ENCODE measurements around the gene RMRP. TPM values are rescaled to one million over a fixed set of nuclear protein-coding genes. Genes with fewer than 3 reads are reported as not detected.
A peak's percentile ranks its signal among the peaks of the same experiment; 100 is the strongest.

Gene RMRP
- total RNA-seq, 2 donors from 2014 or later: 17,358 to 20,060 TPM

DNA sequence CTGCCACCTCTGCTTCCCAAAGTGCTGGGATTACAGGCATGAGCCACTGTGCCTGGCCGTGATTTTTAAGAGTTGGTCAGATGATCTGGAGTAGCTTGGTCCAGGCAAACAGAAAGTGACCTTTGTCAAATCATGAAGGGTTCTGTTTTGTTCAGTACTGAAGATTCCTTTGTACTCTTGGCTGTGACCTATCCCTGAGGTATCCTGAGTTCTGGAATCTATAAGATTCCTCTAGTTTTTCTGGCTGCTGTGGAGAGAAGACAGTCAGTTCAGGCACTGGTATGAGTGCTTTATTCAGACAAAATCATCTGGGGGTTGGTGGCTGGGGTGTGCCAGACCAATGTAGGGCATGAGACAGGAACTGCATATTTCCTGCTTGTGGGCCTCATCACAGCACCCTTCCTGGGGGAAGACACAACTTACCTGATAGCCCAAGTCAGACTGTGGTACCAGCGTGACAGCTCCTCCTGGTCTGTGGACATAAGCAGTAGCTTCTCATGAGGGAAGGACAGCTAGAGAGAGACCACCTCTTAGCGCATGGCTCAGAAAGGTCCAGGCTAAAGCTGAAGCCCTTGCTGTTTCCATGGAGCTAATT lies 4.0 kb upstream of the RMRP start:
- DNase-seq: no peak
- TF ChIP-seq, protein P1, sequence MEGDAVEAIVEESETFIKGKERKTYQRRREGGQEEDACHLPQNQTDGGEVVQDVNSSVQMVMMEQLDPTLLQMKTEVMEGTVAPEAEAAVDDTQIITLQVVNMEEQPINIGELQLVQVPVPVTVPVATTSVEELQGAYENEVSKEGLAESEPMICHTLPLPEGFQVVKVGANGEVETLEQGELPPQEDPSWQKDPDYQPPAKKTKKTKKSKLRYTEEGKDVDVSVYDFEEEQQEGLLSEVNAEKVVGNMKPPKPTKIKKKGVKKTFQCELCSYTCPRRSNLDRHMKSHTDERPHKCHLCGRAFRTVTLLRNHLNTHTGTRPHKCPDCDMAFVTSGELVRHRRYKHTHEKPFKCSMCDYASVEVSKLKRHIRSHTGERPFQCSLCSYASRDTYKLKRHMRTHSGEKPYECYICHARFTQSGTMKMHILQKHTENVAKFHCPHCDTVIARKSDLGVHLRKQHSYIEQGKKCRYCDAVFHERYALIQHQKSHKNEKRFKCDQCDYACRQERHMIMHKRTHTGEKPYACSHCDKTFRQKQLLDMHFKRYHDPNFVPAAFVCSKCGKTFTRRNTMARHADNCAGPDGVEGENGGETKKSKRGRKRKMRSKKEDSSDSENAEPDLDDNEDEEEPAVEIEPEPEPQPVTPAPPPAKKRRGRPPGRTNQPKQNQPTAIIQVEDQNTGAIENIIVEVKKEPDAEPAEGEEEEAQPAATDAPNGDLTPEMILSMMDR (conservative IDR thresholded peaks at IDR 0.05): no peak
- H3K4me3 Mint-ChIP-seq: no peak overlapping the region
- 89 to 93% methylated on average over 3 of the region's 3 CpGs for WGBS, 2 experiments (ENCODE audit: insufficient coverage in 1 of 2, insufficient read length in 1 of 2)
- Histone ChIP-seq H3K9ac (ENCODE audit: extremely low read depth, low read length, poor library complexity, severe bottlenecking) (no peak overlapping the region), H3K36me3 (ENCODE audit: control insufficient read depth, insufficient read depth, low read length) (peaks cover 26% of the 10 kb centered on the region), H3K27me3 (ENCODE audit: control insufficient read depth, insufficient read depth, low read length, poor library complexity, severe bottlenecking) (no peaks in the 10 kb centered on the region), H3K4me1 (ENCODE audit: control insufficient read depth, insufficient read depth, low read length) (peaks cover 5% of the 10 kb centered on the region), H3K27ac (ENCODE audit: low read depth, low read length) (no peak overlapping the region), H3K9me3 (ENCODE audit: control insufficient read depth, low read length) (no peaks in the 10 kb centered on the region), H3K4me3 (ENCODE audit: low read length) (no peak overlapping the region)
- H3K36me3 Mint-ChIP-seq (ENCODE audit: low read depth): peaks cover 27% of the 10 kb centered on the region
- H3K27ac Mint-ChIP-seq: peak overlapping the region; percentile 58
- peaks cover 18% of the 10 kb centered on the region for H3K4me1 Mint-ChIP-seq
- H3K9me3 Mint-ChIP-seq: no peaks in the 10 kb centered on the region
- peaks cover 6% of the 10 kb centered on the region for H3K27me3 Mint-ChIP-seq (ENCODE audit: insufficient read depth)

DNA sequence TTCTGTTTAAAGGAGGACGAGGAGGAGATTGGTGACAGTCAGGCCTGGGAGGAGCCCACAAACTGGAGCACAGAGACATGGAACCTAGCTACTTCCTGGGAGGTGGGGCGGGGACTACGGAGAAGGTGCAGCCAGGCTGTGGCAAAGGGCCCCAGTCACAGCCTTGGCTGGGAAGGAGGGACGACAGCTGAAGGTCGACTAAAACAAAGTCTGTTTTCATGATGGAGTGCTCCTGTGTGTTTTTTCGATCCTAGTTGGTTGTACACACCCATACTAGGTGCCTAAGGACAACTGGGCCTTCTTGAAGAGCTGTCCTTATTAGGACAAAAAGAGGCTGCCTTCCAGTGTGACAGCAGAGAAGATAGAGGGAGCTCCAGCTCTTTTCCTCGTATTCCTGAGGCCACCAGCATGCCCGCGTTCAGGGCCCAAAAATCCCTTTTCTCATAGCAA lies 3.2 kb upstream of the RMRP start:
- Mint-ChIP-seq H3K4me1 (peaks cover 18% of the 10 kb centered on the region), H3K4me3 (no peak overlapping the region), H3K9me3 (no peaks in the 10 kb centered on the region), H3K27me3 (ENCODE audit: insufficient read depth) (peaks cover 9% of the 10 kb centered on the region), H3K27ac (peak overlapping the region; percentile 75), H3K36me3 (ENCODE audit: low read depth) (peaks cover 27% of the 10 kb centered on the region)
- TF ChIP-seq, protein P1 (conservative IDR thresholded peaks at IDR 0.05): peak; percentile 68
- no peak overlapping the region for H3K27ac ChIP-seq (ENCODE audit: low read depth, low read length)
- no peak for DNase-seq
- H3K9me3 ChIP-seq (ENCODE audit: control insufficient read depth, low read length): no peaks in the 10 kb centered on the region
- WGBS, 2 experiments (ENCODE audit: insufficient coverage in 1 of 2, insufficient read length in 1 of 2): 72 to 74% methylated on average over 8 to 9 of the region's 9 CpGs
- peaks cover 5% of the 10 kb centered on the region for H3K4me1 ChIP-seq (ENCODE audit: control insufficient read depth, insufficient read depth, low read length)
- no peaks in the 10 kb centered on the region for H3K27me3 ChIP-seq (ENCODE audit: control insufficient read depth, insufficient read depth, low read length, poor library complexity, severe bottlenecking)
- H3K4me3 ChIP-seq (ENCODE audit: low read length): no peak overlapping the region
- H3K36me3 ChIP-seq (ENCODE audit: control insufficient read depth, insufficient read depth, low read length): peaks cover 26% of the 10 kb centered on the region
- no peak overlapping the region for H3K9ac ChIP-seq (ENCODE audit: extremely low read depth, low read length, poor library complexity, severe bottlenecking)

DNA sequence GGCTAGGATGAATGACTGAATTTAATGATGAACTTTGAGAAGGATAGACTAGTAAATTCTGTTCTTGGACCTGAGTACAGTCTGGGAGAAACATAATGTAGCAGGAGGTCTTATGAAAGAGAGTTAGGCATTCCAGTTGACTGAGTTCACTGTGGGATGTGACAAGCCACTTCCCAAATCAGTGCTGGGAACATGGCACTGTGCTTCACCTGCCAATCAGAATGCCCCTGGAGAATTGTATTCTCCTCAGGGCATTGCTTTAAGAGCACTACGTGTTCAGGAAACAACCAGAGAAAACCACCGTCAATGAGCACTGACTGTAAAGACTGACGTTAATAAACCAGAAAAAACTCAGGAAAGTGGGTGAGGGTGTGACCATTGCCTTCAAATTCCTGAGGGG lies 1.5 kb upstream of the RMRP start:
- H3K4me1 Mint-ChIP-seq: peaks cover 17% of the 10 kb centered on the region
- peaks cover 12% of the 10 kb centered on the region for H3K27me3 Mint-ChIP-seq (ENCODE audit: insufficient read depth)
- Histone ChIP-seq H3K4me1 (ENCODE audit: control insufficient read depth, insufficient read depth, low read length) (peaks cover 4% of the 10 kb centered on the region), H3K4me3 (ENCODE audit: low read length) (peak overlapping the region; percentile 83), H3K27me3 (ENCODE audit: control insufficient read depth, insufficient read depth, low read length, poor library complexity, severe bottlenecking) (no peaks in the 10 kb centered on the region), H3K36me3 (ENCODE audit: control insufficient read depth, insufficient read depth, low read length) (peaks cover 26% of the 10 kb centered on the region), H3K9ac (ENCODE audit: extremely low read depth, low read length, poor library complexity, severe bottlenecking) (peak overlapping the region; percentile 95), H3K27ac (ENCODE audit: low read depth, low read length) (no peak overlapping the region), H3K9me3 (ENCODE audit: control insufficient read depth, low read length) (no peaks in the 10 kb centered on the region)
- peak overlapping the region; percentile 76 for H3K4me3 Mint-ChIP-seq
- H3K9me3 Mint-ChIP-seq: no peaks in the 10 kb centered on the region
- H3K36me3 Mint-ChIP-seq (ENCODE audit: low read depth): peaks cover 27% of the 10 kb centered on the region
- TF ChIP-seq, protein P1 (conservative IDR thresholded peaks at IDR 0.05): no peak
- WGBS, 2 experiments (ENCODE audit: insufficient coverage in 1 of 2, insufficient read length in 1 of 2): 93 to 96% methylated on average over 2 to 3 of the region's 3 CpGs
- H3K27ac Mint-ChIP-seq: peak overlapping the region; percentile 73
- DNase-seq: no peak

Measured in endodermal cell (in vitro differentiated cells).